Activated naive CD4-positive, alpha-beta T cell treated with anti-CD3 and anti-CD28 coated beads, Interleukin-2, amount 50 U/mL, for 16 hours (primary cell): Measurements from ENCODE around the gene CD207.

Source experiments
- DNase-seq: peaks from one replicate; pipeline ENCODE4 v3.0.0-alpha.2; 2020

Gene CD207

DNA sequence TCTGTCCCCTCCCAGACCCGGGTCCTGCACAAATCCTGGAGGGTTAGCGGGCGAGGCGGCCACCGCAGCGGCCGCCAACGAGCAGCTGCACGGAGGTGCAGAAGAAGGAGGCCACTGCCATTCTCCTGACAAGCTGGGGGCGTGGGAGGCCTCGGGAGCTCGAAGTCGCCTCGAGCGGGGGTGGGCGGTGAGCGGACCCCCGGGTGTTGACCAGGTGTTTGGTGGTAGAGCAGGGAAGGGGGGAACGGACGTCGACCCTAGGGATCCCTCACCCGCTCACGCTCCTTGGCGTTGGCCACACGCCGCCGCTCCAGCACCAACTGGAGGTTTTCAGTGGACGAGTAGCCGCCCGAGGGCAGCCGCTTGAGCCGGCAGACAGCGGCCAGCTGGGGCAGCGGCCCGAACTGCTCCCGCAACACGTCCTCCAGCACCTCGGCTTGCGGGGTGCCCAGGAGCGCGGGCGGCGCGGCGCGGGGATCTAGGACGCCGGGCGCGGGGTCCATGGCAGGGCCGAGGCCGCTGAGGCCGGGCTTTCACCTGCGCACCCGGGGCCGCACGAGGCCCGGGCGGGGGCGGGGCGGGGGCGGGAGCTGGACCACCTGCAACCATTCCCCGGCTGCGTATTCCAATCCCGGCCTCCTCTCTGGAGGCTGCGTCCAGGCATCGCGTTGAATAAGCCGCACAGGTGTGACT lies 45.3 kb downstream of the CD207 start, which contains the start of gene FIGLA:
FIGLA (minus strand) TSS at position 508 of the 693 bp plus-strand sequence; CDS start at position 503, 5 bp downstream.
- no peak for DNase-seq

DNA sequence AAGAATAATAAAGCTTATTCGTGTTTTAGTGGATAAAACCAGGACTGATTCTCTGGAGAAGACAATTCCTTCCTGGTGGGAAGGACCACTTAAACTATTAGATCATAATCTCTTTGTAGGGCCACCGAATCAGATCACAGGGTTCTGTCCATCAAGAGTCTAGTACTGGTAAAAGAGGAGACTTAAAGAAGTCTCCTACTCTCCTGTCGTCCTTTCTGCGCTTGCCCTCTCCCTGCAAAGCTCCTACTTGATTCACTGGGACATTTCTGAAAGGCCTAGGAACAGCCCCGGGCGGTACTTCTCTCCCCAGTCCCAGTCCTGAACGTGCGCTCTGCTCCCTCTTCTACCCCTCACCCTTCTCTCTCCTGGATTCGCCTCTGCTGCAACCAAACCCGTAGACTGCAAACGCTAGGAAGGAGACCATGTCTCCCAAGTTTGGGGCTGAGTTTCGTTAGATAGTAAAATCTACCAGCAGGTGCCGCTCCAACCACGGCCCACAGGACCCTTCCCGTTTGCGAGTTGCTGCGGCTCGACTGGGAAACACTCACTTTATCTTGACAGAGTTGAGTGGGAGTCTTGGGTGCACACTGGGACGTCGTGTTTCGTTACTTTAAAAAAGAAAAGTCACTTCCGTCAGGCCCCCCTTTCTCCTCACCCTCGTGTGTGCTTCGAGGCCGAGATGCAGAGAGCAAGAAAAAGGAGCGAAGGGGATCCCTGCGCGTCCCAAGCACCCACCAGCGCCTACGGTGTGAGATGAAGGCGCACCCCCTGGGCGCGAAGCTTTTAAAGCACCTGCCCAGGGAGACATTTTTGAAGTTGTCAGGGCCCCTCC lies 46.1 kb downstream of the CD207 start:
- DNase-seq, result peak; percentile 75

DNA sequence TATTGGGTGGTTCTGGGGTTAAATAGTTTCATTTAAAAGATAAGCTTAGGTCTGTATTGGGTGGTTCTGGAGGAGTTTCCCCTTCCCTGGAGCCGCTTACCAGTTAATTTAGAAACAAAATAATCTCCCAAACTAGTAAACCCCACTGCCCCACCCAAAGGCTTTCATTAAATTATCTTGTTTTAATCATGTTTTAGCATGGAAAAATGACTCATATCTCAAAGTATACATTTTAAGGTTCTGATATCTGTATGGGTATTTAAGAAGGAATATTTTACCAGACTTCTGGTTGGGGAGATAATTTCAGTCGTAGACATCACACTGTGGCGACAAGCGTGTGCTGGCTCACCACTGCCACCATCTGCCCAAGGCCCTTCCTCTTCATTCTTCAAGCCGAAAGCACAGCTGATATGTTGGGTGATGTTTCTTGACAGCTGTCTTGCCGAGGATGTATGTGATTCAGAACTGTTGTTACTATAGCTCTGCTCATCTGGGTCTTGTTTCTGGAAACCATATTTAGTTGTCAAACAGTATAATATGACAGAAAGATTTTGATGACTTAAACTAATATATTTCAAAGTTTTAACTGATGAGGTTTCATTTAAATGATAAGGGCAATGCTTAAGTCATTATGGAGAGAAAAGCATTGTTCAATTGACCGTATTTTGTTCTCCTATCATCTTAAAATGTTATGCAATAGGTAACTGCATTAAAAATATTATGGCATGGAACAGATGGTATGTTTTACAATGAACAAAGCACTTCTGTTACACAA lies 50.3 kb downstream of the CD207 start:
- DNase-seq, result peak; percentile 49

DNA sequence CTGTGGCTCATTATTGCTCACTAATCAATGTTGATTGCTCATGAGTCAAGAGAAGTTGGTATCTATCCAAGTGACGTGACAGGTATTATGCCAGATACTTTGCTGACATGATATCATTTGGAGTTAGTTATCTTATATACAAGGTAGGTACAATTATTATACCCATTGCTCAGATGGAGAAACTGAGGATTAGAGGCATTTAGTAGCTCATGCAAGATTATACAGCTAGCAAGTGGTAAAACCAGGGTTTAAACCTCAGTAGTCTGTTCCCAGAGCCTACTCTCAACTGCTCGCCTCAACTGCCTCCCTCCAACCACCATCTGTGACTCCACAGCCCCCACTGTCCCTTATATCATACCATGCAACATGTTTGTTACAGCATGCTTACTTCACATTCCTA lies 51.3 kb downstream of the CD207 start:
- no peak for DNase-seq
